Esophagus muscularis mucosa (tissue), 2 donors: ENCODE measurements around the gene RSAD1.

ENCODE experiments used
- POLR2A ChIP-seq: fragments of 450-650 bp; IDR thresholded peaks from one replicate; pipeline ENCODE4 v1.6.1; 2017; ENCODE audit warnings: antibody characterized with exemption, moderate library complexity, mild to moderate bottlenecking, low read depth
- POLR2AphosphoS5 ChIP-seq, 2 donors: sonication (generic); formaldehyde crosslinking; IDR thresholded peaks; one replicate each; pipeline ENCODE4 v1.6.1; 2017; ENCODE audit warnings: antibody characterized with exemption in 2 of 2

DNA sequence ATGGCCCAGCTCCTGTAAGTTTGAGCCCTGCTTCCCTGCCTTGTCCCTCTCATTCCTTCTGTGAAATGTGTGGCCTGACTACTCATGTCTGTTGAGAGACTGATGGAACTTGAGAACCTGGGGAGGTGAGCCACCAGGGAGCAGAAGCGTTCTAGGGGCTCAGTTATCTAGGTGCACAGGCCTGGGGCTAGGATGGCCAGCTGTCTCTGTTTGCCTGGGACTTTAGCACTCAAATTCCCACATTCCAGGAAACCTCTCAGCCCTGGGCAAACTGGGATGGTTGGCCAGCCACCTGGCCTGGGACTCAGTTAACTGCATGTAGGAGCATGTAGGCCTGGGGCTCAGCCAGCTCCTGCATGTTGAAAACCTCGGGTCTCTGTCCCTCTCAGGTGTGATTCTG, 44.5 kb downstream of the RSAD1 start:
- TF ChIP-seq POLR2A (no peak), POLR2AphosphoS5 (IDR thresholded peaks at IDR 0.05) (no peak)
